Effector memory CD4-positive, alpha-beta T cell (primary cell): ENCODE data around the gene TRIM63.
"Not testable (repeated sequence)": the region's sequence is repeated elsewhere in the genome, so short reads cannot be mapped to it uniquely, and the experiment has no call there.

Experiments
- DNase-seq, 3 donors: peaks; one replicate each; pipeline ENCODE4 v3.0.0-alpha.2; 2020
- H3K27ac ChIP-seq: 2 replicates; pipeline ENCODE4 v1.7.0; 2013; ENCODE audit warnings: mild to moderate bottlenecking, low read length, moderate library complexity; ENCODE audit not compliant: insufficient read depth, poor library complexity, severe bottlenecking
- H3K27me3 ChIP-seq: replicated peaks from 2 replicates; pipeline ENCODE4 v1.7.0; 2013; ENCODE audit warnings: mild to moderate bottlenecking, low read length; ENCODE audit not compliant: insufficient read depth, control insufficient read depth, poor library complexity, severe bottlenecking
- H3K36me3 ChIP-seq: 2 replicates; pipeline ENCODE4 v1.7.0; 2013; ENCODE audit warnings: mild to moderate bottlenecking, low read length, moderate library complexity; ENCODE audit not compliant: control insufficient read depth, insufficient read depth
- H3K4me1 ChIP-seq: 2 replicates; pipeline ENCODE4 v1.7.0; 2013; ENCODE audit warnings: low read length, mild to moderate bottlenecking; ENCODE audit not compliant: control insufficient read depth, insufficient read depth, poor library complexity, severe bottlenecking
- H3K4me3 ChIP-seq: 2 replicates; pipeline ENCODE4 v1.7.0; 2013; ENCODE audit warnings: low read length, low read depth, mild to moderate bottlenecking; ENCODE audit not compliant: insufficient read depth, poor library complexity, severe bottlenecking
- H3K9me3 ChIP-seq: 2 replicates; pipeline ENCODE4 v1.7.0; 2013; ENCODE audit warnings: mild to moderate bottlenecking, low read length, moderate library complexity; ENCODE audit not compliant: control insufficient read depth

Gene TRIM63

DNA sequence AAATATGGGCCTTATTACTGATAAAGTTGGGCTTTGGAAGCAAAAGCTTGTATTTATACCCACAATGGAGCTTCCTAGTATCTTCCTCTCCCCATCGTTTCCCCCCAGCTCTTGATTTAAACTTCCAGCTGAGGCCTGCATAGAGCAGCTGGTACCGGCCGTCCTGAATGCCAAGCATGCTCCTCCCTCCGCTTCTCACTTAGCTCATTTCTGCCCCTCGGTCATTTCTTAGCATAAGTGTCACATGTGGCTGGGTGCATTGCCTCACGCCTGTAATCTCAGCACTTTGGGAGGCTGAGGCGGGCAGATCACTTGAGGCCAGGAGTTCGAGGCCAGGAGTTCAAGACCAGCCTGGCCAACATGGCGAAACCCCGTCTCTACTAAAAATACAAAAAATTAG, 32.8 kb upstream of the TRIM63 start:
- not testable (repeated sequence) for H3K4me3 ChIP-seq, H3K27me3 ChIP-seq

GRCh38 chr1:26099780-26100179, 32.4 kb upstream of the TRIM63 start:
- Histone ChIP-seq H3K27ac (no peak overlapping the region), H3K4me3 (no peak overlapping the region), H3K27me3 (no peaks in the 10 kb centered on the region), H3K36me3 (no peaks in the 10 kb centered on the region), H3K4me1 (no peaks in the 10 kb centered on the region), H3K9me3 (no peaks in the 10 kb centered on the region)
- DNase-seq, result no peak

More for the DNA sequence above, 32.8 kb upstream of the TRIM63 start:
- DNase-seq, H3K4me1 ChIP-seq, H3K9me3 ChIP-seq, H3K27ac ChIP-seq, H3K36me3 ChIP-seq: not testable (repeated sequence)

GRCh38 chr1:26098602-26099001, 31.2 kb upstream of the TRIM63 start:
- Histone ChIP-seq H3K27me3 (no peaks in the 10 kb centered on the region), H3K27ac (no peak overlapping the region), H3K4me1 (no peaks in the 10 kb centered on the region), H3K4me3 (no peak overlapping the region), H3K36me3 (no peaks in the 10 kb centered on the region), H3K9me3 (no peaks in the 10 kb centered on the region)
- no peak for DNase-seq

DNA sequence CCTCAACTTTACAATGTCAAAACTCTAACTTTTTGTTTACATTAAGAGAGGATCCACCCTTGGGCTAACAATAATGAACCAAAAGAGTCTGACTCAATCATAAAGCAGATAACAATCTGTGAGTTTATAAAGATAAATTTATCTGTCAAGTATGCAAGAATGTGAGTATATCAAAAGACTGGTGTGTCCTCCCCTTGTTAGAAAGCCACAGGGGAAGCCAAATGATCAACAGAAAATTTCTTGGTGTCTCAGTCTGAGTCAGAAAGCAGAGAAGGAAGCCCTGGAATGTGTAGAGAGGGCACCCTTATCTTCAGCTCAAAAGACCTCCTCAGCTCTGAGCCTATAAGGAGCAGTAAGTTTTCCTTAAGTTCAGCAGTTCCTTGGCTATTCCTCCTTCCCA, 30.3 kb upstream of the TRIM63 start:
- no peak for DNase-seq
- no peaks in the 10 kb centered on the region for H3K27me3 ChIP-seq
- no peak overlapping the region for H3K27ac ChIP-seq
- H3K4me1 ChIP-seq, result no peaks in the 10 kb centered on the region
- H3K36me3 ChIP-seq, result no peaks in the 10 kb centered on the region
- no peak overlapping the region for H3K4me3 ChIP-seq
- no peaks in the 10 kb centered on the region for H3K9me3 ChIP-seq

GRCh38 chr1:26096471-26096870, 29.0 kb upstream of the TRIM63 start:
- H3K36me3 ChIP-seq, result no peaks in the 10 kb centered on the region
- no peak overlapping the region for H3K27ac ChIP-seq
- no peaks in the 10 kb centered on the region for H3K9me3 ChIP-seq
- no peaks in the 10 kb centered on the region for H3K4me1 ChIP-seq
- no peak for DNase-seq
- H3K4me3 ChIP-seq, result no peak overlapping the region
- no peaks in the 10 kb centered on the region for H3K27me3 ChIP-seq

GRCh38 chr1:26094677-26095383, 27.4 kb upstream of the TRIM63 start:
- no peaks in the 10 kb centered on the region for H3K4me1 ChIP-seq
- H3K9me3 ChIP-seq, result no peaks in the 10 kb centered on the region
- no peaks in the 10 kb centered on the region for H3K27me3 ChIP-seq
- no peak overlapping the region for H3K27ac ChIP-seq
- H3K36me3 ChIP-seq, result no peaks in the 10 kb centered on the region
- H3K4me3 ChIP-seq, result no peak overlapping the region
- no peak for DNase-seq

DNA sequence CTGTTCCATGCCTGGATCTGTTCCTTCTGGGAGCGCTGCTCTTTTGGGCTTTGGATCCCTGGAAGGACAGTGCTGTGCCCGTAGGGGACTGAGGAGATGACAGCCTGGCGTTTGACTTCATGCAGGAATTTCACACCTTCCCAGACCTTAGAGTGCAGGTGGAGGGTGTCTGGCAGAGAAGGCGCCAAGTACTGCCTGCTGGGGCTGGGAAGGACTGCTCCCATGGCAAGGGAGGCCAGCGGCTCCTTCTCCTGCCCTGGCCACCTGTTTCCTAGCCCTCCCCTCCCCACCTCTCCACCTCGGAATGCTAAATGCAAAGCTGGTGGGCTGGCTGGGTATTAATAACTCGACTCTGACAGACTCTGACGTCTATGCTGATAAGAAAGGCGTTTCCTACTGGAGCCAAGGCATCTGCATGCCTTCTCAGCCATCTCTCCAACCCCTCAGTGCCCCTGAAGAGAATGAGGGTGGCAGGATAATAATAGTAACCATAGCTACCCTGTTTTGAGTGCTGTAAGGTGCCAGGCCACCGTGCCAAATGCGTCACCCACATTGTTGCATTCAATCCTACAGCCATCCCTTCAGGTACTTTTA, 26.7 kb upstream of the TRIM63 start:
- H3K27me3 ChIP-seq, result no peaks in the 10 kb centered on the region
- H3K4me3 ChIP-seq, result no peak overlapping the region
- H3K27ac ChIP-seq, result no peak overlapping the region
- no peaks in the 10 kb centered on the region for H3K4me1 ChIP-seq
- H3K36me3 ChIP-seq, result no peaks in the 10 kb centered on the region
- DNase-seq, result no peak
- no peaks in the 10 kb centered on the region for H3K9me3 ChIP-seq

DNA sequence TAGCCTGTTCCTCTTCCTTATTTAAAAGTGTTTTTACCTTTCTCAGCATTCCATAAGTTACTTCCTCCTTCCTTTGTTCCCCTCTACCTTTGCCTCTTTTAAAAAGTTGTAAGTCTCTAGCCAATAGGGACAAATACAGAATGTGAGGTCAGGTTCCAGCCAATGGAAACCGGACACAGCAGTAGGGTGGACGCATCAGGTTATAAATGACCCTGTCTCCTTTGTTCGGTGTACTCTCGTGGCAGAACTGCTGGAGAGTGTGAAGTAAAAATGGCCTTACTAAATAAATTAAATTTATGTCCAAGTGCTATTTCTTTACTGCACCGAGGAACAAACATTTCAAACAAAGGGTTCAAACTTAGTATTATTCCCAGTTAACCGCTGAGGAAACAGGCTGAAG, 26.1 kb upstream of the TRIM63 start:
- not testable (repeated sequence) for H3K4me1 ChIP-seq, H3K9me3 ChIP-seq, H3K4me3 ChIP-seq, H3K36me3 ChIP-seq, H3K27ac ChIP-seq, H3K27me3 ChIP-seq, DNase-seq

DNA sequence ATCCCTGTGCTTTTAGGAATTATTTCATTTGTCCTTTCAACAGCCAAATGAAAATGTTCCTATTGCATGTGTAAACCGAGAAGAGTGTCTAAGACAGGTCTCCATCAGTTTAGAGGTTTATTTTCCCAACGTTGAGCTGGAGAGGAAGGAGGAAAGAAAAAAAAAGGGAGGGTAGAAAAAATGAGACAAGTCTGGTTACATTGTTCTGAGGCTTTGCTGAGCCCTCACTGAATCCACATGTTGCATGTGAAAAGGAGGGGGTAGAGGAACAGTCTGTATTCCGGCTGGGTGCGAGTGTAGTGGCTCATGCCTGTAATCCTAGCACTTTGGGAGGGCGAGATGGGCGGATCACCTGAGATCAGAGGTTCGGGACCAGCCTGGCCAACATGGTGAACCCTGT, 25.0 kb upstream of the TRIM63 start:
- no peaks in the 10 kb centered on the region for H3K36me3 ChIP-seq
- no peak overlapping the region for H3K27ac ChIP-seq
- H3K9me3 ChIP-seq, result no peaks in the 10 kb centered on the region
- H3K4me1 ChIP-seq, result no peaks in the 10 kb centered on the region
- H3K27me3 ChIP-seq, result no peaks in the 10 kb centered on the region
- no peak overlapping the region for H3K4me3 ChIP-seq
- DNase-seq, result no peak

GRCh38 chr1:26090893-26091292, 23.5 kb upstream of the TRIM63 start:
- no peaks in the 10 kb centered on the region for H3K9me3 ChIP-seq
- H3K27me3 ChIP-seq, result no peaks in the 10 kb centered on the region
- H3K27ac ChIP-seq, result no peak overlapping the region
- DNase-seq, result no peak
- H3K4me1 ChIP-seq, result no peaks in the 10 kb centered on the region
- no peaks in the 10 kb centered on the region for H3K36me3 ChIP-seq
- H3K4me3 ChIP-seq, result no peak overlapping the region
